Neural cell (in vitro differentiated cells): Measurements from ENCODE around the gene ALOXE3. TPM values are rescaled to one million over a fixed set of nuclear protein-coding genes. Genes with fewer than 3 reads are reported as not detected.

Experiments used
- H2AFZ ChIP-seq: fragments of 200-600, 300-800 bp; sonication (generic), shearing (Covaris generic); 2 replicates; pipeline ENCODE4 v1.6.0; 2014; ENCODE audit warnings: low read depth, mild to moderate bottlenecking, antibody characterized with exemption, low read length, moderate library complexity
- H3F3A ChIP-seq: fragments of 200-600 bp; shearing (Covaris generic); 2 replicates; pipeline ENCODE4 v1.6.1; 2016; ENCODE audit warnings: mild to moderate bottlenecking, moderate library complexity, mixed read lengths, antibody characterized with exemption, low read length; ENCODE audit not compliant: insufficient read depth, poor library complexity, severe bottlenecking
- H3K27ac ChIP-seq: fragments of 200-600, 300-800 bp; sonication (generic), shearing (Covaris generic); 2 replicates; pipeline ENCODE4 v1.5.1; 2014; ENCODE audit warnings: mild to moderate bottlenecking, low read length, moderate library complexity
- H3K27me3 ChIP-seq: fragments of 300-800, 200-600 bp; sonication (generic), shearing (Covaris generic); 2 replicates; pipeline ENCODE4 v1.6.0; 2014; ENCODE audit warnings: mild to moderate bottlenecking, low read depth, low read length, moderate library complexity; ENCODE audit not compliant: insufficient read depth
- H3K36me3 ChIP-seq: fragments of 300-800, 200-600 bp; sonication (generic), shearing (Covaris generic); 2 replicates; pipeline ENCODE4 v1.5.1; 2014; ENCODE audit warnings: mild to moderate bottlenecking, antibody characterized with exemption, low read length, moderate library complexity; ENCODE audit not compliant: insufficient read depth
- H3K4me2 ChIP-seq: fragments of 300-800, 200-600 bp; sonication (generic), shearing (Covaris generic); 2 replicates; pipeline ENCODE4 v1.6.0; 2014; ENCODE audit warnings: mild to moderate bottlenecking, low read length
- H3K4me3 ChIP-seq: fragments of 300-800, 200-600 bp; sonication (generic), shearing (Covaris generic); 2 replicates; pipeline ENCODE4 v1.5.1; 2014; ENCODE audit warnings: mild to moderate bottlenecking, low read length, moderate library complexity
- H3K79me2 ChIP-seq: fragments of 200-600 bp; shearing (Covaris generic); replicated peaks from 2 replicates; pipeline ENCODE4 v1.6.0; 2014; ENCODE audit warnings: mild to moderate bottlenecking, low read length, moderate library complexity; ENCODE audit not compliant: insufficient read depth
- H3K9ac ChIP-seq: fragments of 300-800, 200-600 bp; sonication (generic), shearing (Covaris generic); 2 replicates; pipeline ENCODE4 v1.6.1; 2016; ENCODE audit warnings: mild to moderate bottlenecking, low read length, mixed read lengths
- H3K9me2 ChIP-seq: fragments of 200-600 bp; shearing (Covaris generic); 2 replicates; pipeline ENCODE4 v1.6.1; 2016; ENCODE audit warnings: mild to moderate bottlenecking, low read length, mixed read lengths; ENCODE audit not compliant: insufficient read depth
- H3K9me3 ChIP-seq: fragments of 200-600, 300-800 bp; sonication (generic), shearing (Covaris generic); 2 replicates; pipeline ENCODE4 v1.6.1; 2016; ENCODE audit warnings: mild to moderate bottlenecking, mixed run types, low read length, moderate library complexity, mixed read lengths
- H4K20me1 ChIP-seq: fragments of 200-600 bp; shearing (Covaris generic); 2 replicates; pipeline ENCODE4 v1.6.1; 2016; ENCODE audit warnings: mild to moderate bottlenecking, mixed run types; ENCODE audit not compliant: insufficient read depth
- CTCF ChIP-seq: fragments of 450-650 bp; IDR thresholded peaks from 2 replicates; pipeline ENCODE4 v1.5.1; 2014; ENCODE audit warnings: antibody characterized with exemption, mild to moderate bottlenecking, moderate library complexity; ENCODE audit not compliant: poor library complexity, severe bottlenecking
- EP300 ChIP-seq: fragments of 450-650 bp; conservative IDR thresholded peaks from 2 replicates; pipeline ENCODE4 v1.6.1; 2014; ENCODE audit warnings: antibody characterized with exemption, mild to moderate bottlenecking, moderate library complexity; ENCODE audit not compliant: poor library complexity, severe bottlenecking
- EZH2 ChIP-seq: fragments of 200-600, 300-800 bp; shearing (Covaris generic), sonication (generic); IDR thresholded peaks from 2 replicates; pipeline ENCODE4 v1.6.1; 2014; ENCODE audit warnings: antibody characterized with exemption, low read length, borderline replicate concordance, mild to moderate bottlenecking; ENCODE audit not compliant: insufficient read depth, poor library complexity, severe bottlenecking
- MXI1 ChIP-seq: fragments of 450-650 bp; conservative IDR thresholded peaks from 2 replicates; pipeline ENCODE4 v1.6.1; 2014; ENCODE audit warnings: antibody characterized with exemption, mild to moderate bottlenecking; ENCODE audit not compliant: poor library complexity, severe bottlenecking
- POLR2AphosphoS5 ChIP-seq: IDR thresholded peaks from 2 replicates; pipeline ENCODE4 v1.6.1; 2012
- RAD21 ChIP-seq: fragments of 450-650 bp; conservative IDR thresholded peaks from 2 replicates; pipeline ENCODE4 v1.6.1; 2014; ENCODE audit warnings: antibody characterized with exemption, mild to moderate bottlenecking, moderate library complexity
- REST ChIP-seq: IDR thresholded peaks from 2 replicates; pipeline ENCODE4 v1.6.1; 2012; ENCODE audit warnings: borderline replicate concordance
- SMC3 ChIP-seq: fragments of 450-650 bp; conservative IDR thresholded peaks from 2 replicates; pipeline ENCODE4 v1.6.1; 2014; ENCODE audit warnings: antibody characterized with exemption, mild to moderate bottlenecking, moderate library complexity; ENCODE audit not compliant: poor library complexity
- TAF1 ChIP-seq: IDR thresholded peaks from 2 replicates; pipeline ENCODE4 v1.6.1; 2012; ENCODE audit warnings: low read depth
- polyA plus RNA-seq: library from polyadenylated mRNA; depleted of rRNA; stranded (reverse); fragments of >200 nt; gene quantifications from 2 replicates; pipeline ENCODE4 v1.2.3, GENCODE V29; 2014

The ALOXE3 gene
- polyA plus RNA-seq, 1 donor from 2014 or later: 0.77 TPM

GRCh38 chr17:8087075-8087951, 31.0 kb downstream of the ALOXE3 start, which contains the start of gene ALOX12B:
Gene ALOX12B (minus strand): TSS chr17:8087716. CDS start chr17:8087442, 274 bp downstream.
- TF ChIP-seq EP300 (no peak), EZH2 (no peak), SMC3 (no peak), MXI1 (no peak), CTCF (no peak), REST (no peak), TAF1 (no peak), RAD21 (no peak), POLR2AphosphoS5 (no peak)
- Histone ChIP-seq H3K27me3 (no peaks in the 10 kb centered on the region), H3K79me2 (no peaks in the 10 kb centered on the region), H3K9me3 (no peaks in the 10 kb centered on the region), H2AFZ (no peak within 1 kb of the TSS), H4K20me1 (no peaks in the 10 kb centered on the region), H3K27ac (no peak within 1 kb of the TSS), H3K9ac (no peak within 1 kb of the TSS), H3K9me2 (no peaks in the 10 kb centered on the region), H3K4me3 (no peak within 1 kb of the TSS), H3K36me3 (no peaks in the 10 kb centered on the region), H3F3A (no peaks in the 10 kb centered on the region), H3K4me2 (no peak within 1 kb of the TSS)

GRCh38 chr17:8084250-8084649, 34.1 kb downstream of the ALOXE3 start:
- Histone ChIP-seq H3K27me3 (peaks cover 15% of the 10 kb centered on the region), H3K9me2 (no peaks in the 10 kb centered on the region), H3K4me2 (no peak overlapping the region), H3F3A (no peaks in the 10 kb centered on the region), H4K20me1 (no peaks in the 10 kb centered on the region), H3K79me2 (no peaks in the 10 kb centered on the region), H3K9me3 (no peaks in the 10 kb centered on the region), H3K27ac (no peak overlapping the region), H3K9ac (no peak overlapping the region), H3K36me3 (no peaks in the 10 kb centered on the region), H2AFZ (no peak overlapping the region), H3K4me3 (no peak overlapping the region)
- TF ChIP-seq TAF1 (no peak), POLR2AphosphoS5 (no peak), EP300 (no peak), CTCF (no peak), RAD21 (no peak), REST (no peak), MXI1 (no peak), EZH2 (no peak), SMC3 (no peak)
